ENCODE measurements around the gene NSD2. TPM values are rescaled to one million over a fixed set of nuclear protein-coding genes. Genes with fewer than 3 reads are reported as not detected.

NSD2 gene
- total RNA-seq, 1 experiment from 2014 or later = 136 TPM

DNA sequence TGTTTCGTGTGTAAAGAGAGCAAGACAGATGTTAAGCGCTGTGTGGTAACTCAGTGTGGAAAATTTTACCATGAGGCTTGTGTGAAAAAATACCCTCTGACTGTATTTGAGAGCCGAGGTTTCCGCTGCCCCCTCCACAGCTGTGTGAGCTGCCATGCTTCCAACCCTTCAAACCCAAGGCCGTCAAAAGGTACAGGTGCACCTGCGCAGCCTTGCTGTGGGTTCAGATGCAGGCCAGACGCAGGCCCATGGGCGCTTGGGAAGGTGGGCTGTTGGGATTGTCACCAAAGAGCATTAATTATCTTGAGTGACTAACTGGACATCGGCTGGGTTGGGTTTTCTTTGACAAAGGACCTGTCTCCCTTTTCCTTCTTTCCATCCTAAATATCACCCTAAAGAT lies 82.1 kb downstream of the NSD2 start:
- no peak overlapping the region for H3K9ac ChIP-seq (ENCODE audit: extremely low read depth, insufficient read length, low read length)
- H2AK5ac ChIP-seq (ENCODE audit: insufficient read length, low read length) = no peak overlapping the region
- no peak overlapping the region for H3K4ac ChIP-seq (ENCODE audit: low read depth, low read length)
- H3K79me2 ChIP-seq (ENCODE audit: insufficient read depth, low read length) = no peaks in the 10 kb centered on the region
- no peak overlapping the region for H2BK15ac ChIP-seq (ENCODE audit: low read depth, low read length)
- no peak overlapping the region for H3K27ac ChIP-seq (ENCODE audit: insufficient read length, low read depth, low read length)
- no peak overlapping the region for H3K27ac Mint-ChIP-seq
- H3K27me3 Mint-ChIP-seq (ENCODE audit: low read depth) = no peaks in the 10 kb centered on the region
- no peak overlapping the region for H3K18ac ChIP-seq (ENCODE audit: insufficient read length, low read depth, low read length)
- H4K20me1 ChIP-seq (ENCODE audit: control insufficient read depth, insufficient read depth, insufficient read length) = no peaks in the 10 kb centered on the region
- H3K4me1 ChIP-seq (ENCODE audit: insufficient read depth, low read length) = no peaks in the 10 kb centered on the region
- H3K9me3 Mint-ChIP-seq = no peaks in the 10 kb centered on the region
- no peak overlapping the region for H2AFZ ChIP-seq (ENCODE audit: low read length)
- H3K4me3 Mint-ChIP-seq = no peak overlapping the region
- H4K8ac ChIP-seq (replicated peaks; ENCODE audit: insufficient read length, low read depth, low read length) = no peak overlapping the region
- no CpG with 5 or more reads among the region's 9 CpGs for WGBS (ENCODE audit: extremely low coverage, insufficient read length, low lambda C conversion rate)
- no peak overlapping the region for H4K91ac ChIP-seq (ENCODE audit: insufficient read length, low read depth, low read length)
- no peak overlapping the region for H2BK20ac ChIP-seq (ENCODE audit: low read depth, low read length, poor library complexity, severe bottlenecking)
- H3K79me1 ChIP-seq (ENCODE audit: insufficient read depth, low read depth, low read length, poor library complexity, severe bottlenecking) = no peaks in the 10 kb centered on the region
- no peaks in the 10 kb centered on the region for H3K23me2 ChIP-seq (ENCODE audit: insufficient read length, low read depth, low read length, poor library complexity, severe bottlenecking)
- H3K23ac ChIP-seq (ENCODE audit: insufficient read length, low read depth, low read length) = no peak overlapping the region
- no peak overlapping the region for H2BK5ac ChIP-seq (ENCODE audit: insufficient read length, low read length)
- no peak overlapping the region for H3T11ph ChIP-seq (ENCODE audit: low read length)
- H3K14ac ChIP-seq (ENCODE audit: insufficient read depth, low read length) = no peak overlapping the region
- no peak overlapping the region for H4K5ac ChIP-seq (ENCODE audit: insufficient read length, low read depth, low read length)
- H3K9me3 ChIP-seq (ENCODE audit: control insufficient read depth, low read depth, low read length) = no peaks in the 10 kb centered on the region
- no peaks in the 10 kb centered on the region for H3K27me3 ChIP-seq (ENCODE audit: insufficient read depth, low read length)
- no peaks in the 10 kb centered on the region for H3K4me1 Mint-ChIP-seq
- H3K36me3 Mint-ChIP-seq (ENCODE audit: insufficient read depth in 1 of 3, low read depth in 3 of 3) = peaks cover 27 to 67% (median 65%) of the 10 kb centered on the region in 3 experiments; a peak in 6 of 7 replicates
- no peak overlapping the region for H3K4me2 ChIP-seq (ENCODE audit: insufficient read depth, insufficient read length, low read length)
- H2BK12ac ChIP-seq (ENCODE audit: insufficient read length, low read depth, low read length) = no peak overlapping the region
- H2BK120ac ChIP-seq (ENCODE audit: low read depth, low read length, poor library complexity, severe bottlenecking) = no peak overlapping the region
- no peak overlapping the region for H3K56ac ChIP-seq (ENCODE audit: insufficient read length, low read depth, low read length)
- TF ChIP-seq CTCF (conservative IDR thresholded peaks at IDR 0.05) = no peak
- no peak for DNase-seq

All from H9 (cell line).